Inflammatory macrophage treated with lipopolysaccharide for 1 hour (primary cell): ENCODE data around the gene OGA.

ENCODE experiments used
- DNase-seq, 2 donors: peaks; one replicate each; pipeline ENCODE4 v3.0.0-alpha.2; 2020 to 2022

The OGA gene

DNA sequence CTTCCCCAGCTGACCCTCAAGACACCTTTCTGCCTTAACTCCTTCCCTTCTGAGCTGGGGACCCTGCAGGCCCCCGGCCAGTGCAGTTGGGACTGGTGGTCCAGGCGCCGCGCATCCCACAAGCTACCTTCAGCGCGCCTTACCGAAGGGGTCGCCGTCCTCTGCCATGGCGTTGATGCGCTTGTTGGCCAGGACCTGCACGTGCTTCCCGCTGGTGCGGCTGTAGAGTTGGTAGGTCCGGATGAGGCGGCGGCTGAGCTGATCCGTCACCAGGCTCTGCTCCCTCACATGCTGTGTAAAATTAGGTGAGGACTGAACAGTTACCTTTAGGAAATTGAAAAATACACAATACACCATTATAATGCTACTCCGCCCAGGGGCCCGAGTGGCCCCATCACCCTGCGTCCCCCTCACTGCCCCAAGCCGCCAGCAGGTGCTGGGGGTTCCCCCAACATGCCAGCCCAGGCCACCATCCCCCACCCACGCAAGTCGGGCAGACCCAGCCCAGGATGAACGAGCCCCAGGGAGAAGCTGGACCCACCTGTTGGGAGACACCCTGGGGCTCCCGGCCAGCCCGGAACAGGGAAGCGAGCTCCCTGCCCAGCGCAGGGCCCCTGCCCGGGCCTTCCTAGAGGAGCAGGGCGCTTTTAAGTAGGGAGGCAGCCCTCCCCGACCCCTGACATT is 43.5 kb downstream of the OGA start:
- no peak for DNase-seq

DNA sequence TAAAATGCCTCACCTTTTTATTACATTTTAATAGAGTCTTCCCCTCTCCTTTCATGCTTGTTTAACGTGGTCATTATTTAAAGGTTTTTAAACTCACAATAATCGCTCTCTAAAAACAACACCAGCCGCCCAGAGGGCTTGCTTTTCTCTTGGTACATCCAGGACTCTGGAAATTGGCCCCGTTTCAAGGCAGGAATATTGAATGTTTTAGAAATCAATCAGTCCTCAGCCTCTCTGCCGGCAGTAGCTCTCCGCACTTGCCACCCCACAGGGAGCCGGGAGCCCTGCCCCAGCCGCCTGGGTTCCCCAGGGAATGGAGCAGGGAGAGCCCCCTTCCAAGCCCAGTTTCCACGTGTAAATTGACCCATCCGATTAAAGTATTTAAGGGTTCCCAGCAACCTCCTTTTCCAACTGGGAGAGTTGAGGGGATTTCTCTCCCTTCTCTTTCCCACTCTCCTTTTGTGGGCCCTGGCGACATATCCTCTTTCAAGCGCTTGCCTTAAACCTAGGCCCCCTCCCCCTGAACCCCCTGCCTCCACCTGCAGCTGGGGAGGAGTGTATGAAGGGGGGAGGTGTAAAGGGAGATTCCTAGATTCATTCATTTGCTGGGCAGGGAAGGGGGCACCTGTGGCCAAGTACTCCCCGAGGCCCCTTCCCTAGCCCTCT is 44.2 kb downstream of the OGA start:
- DNase-seq: no peak

DNA sequence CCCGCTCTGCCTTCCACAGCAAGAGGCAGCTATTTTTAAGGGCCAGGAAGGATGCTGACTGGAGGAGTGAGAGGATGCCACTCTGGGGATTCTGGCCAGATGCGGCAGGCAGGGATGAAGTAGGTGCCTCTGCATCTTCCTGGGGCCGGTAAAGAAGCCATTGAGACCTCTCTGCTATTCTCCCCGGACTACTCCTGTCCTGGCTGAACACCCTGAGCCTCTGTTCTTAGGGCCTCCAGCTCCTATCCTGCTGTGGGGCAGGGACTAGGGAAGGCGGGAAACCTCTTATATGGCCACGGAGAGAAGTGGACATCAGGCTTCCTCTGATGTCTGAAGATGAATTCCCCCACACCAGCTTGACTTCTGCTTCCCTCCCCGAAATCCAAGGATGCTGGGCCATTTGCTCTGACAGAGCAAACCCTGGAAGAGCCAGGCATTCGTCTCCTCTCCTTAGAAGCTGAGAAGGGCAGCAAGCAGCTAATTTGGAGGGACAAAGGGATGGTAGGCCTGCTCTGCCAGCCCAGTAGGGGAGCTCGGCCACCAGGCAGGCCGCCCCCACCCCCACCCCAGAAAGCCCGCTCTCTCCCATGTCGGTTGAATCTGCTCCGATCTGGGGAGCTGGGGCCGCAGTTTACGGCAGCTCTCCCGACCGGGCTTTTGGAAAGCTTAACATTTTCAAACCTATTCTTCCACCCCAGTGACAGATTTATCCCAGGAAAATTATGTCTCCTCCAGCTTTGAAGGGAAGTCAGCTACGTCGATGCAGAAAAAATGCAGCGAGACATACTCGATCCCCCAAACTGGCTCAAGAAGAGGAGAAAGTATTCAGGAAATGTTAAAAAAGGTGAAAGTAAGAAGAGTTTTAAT is 45.1 kb downstream of the OGA start:
- DNase-seq: no peak

DNA sequence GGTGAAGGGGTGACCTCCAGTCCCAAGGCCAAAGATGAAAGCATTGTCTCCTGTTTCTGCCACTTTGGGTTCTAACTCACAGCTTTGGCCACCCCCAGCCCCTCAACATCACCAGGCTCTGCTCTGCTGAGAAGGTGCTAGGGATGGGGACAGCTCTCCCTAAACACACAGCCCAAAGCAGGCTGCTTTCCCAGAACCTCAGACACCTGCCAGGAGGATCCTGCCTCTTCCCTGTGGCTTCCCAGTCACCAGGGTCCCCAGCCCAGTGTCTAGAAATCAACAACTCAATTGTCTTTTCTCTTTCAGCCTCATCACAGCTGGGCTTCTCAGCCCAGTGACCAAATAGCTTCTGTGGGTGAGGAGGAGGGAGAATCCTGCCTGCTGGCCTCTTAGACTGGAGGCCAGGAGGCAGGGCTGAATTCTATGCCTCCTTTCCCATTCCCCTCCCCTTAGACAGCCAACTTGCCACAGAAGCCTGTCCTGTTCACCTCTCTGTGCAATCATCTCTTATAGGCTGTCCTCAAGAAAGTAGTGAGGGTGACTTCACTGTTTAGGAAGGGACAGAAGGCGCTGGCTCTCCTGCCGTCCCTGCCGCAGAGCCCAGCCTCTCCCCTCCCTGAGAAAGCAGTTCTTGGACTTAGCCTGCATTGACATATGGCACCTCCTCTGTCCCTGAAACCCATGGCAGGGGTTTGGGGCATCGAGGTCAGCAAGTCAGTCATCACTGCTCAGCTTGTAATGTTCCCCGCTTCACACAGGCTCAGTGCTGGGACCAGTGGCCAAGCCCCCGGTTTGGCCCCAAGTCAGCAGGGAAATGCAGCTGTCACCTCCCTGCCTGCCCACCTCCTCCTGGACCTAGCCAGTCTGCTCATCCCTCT is 46.0 kb downstream of the OGA start:
- DNase-seq: no peak

DNA sequence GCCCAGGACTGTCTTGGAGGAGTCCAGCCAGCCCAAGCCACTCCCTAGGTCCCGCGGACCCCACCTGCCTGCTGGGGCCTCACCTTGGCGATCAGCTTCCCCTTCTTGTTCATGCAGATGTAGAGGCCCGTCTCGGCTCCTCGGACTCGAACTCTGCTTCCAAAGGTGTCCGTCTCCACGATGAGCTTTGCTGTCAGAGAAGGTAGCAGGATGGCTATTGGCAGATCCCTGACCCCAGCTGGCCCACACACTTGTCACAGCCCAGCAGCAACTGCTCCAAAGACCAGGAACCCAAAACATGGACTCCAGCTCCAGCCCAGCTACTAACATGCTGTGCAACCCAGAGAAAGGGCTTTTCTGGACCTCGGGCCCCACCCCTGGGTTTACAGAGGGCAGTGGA is 46.9 kb downstream of the OGA start:
- no peak for DNase-seq

DNA sequence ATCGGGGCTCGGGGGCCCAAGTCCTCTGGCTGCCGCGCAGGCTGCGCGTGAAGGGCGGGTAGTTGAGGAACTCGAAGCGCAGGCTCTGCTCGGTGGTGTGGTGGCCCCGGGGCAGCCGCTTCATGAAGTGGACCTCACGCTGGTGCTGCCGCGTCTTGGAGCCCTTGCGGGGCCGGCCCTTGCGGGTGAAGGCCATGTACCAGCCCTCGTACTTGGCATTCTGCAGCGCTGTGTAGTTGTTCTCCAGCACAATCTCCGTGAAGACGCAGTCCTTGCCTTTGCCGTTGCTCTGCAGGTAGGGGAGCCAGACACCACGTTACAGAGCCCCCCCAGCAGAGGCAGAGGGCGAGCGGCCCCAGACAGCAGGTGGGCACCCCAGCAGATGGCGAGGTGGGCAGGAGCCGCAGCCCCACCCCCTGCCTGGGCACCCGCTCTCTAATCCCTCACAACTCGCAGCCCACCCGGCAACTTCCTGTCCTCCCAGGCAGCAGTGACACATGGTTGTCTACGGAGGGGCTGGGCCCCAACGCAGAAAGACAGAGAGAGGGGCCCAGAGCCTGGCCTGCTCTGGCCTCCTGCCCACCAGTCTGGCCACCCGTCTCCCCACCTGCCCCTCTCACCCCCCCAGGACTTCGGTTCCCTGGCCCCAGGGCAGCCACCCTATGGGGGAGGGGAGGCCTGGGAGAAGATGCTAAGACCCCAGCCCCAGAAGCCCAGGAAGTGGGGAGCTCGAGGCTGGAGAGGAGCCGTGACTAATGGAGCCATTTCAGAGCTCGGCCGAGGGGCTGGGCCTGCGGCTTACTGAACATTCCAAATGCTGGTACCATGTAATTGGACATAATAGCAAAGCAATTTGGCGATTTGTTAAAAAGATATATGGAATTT is 47.7 kb downstream of the OGA start:
- DNase-seq: no peak

DNA sequence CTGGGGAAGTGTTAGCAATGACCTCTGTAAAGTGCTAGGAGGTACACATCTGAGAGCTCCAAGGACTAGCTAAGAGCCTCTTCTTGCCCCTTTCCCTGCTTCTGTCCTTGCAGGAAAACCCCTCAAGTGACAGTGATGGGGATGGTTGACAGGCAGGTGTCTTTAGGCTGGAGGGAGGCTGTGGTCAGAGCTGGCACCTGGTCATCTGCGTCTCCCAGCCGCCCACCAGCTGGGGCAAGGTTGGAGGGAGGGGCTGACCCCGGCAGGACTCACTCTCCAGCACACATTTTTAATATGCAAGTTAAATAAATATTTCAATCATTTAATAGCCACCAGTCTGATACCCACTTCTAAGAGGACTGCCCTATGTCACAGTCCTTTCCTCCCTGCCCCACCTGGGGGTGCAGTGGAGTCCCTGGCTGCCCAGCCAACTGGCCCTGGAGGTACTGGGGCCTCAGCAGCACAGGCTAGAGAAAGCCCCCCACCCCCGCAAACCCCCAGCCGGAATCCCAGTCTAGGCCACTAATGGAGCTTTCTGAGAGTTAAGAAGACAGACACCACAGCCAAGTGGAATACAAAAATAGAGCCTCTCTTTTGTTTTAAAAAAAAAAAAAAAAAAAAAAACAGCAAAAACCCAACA is 48.6 kb downstream of the OGA start:
- no peak for DNase-seq

DNA sequence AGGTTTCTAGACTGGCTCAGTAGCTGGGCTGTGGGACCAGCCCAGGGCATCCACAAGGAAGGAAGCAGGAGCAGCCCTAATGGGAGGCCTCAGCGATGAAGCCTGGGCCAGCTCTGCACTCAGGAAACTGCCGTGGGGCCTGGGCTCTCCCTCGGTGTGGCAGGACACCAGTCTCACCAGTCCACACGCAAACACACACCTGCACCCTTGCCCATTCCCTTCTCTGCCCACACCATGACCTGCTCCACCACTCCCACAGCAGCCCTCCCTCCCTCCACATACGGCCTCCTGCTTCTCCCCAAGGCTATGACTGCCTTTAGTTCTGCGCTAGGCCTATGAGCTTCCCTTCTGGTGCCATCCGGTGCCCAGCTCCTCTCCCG is 49.5 kb downstream of the OGA start:
- no peak for DNase-seq

DNA sequence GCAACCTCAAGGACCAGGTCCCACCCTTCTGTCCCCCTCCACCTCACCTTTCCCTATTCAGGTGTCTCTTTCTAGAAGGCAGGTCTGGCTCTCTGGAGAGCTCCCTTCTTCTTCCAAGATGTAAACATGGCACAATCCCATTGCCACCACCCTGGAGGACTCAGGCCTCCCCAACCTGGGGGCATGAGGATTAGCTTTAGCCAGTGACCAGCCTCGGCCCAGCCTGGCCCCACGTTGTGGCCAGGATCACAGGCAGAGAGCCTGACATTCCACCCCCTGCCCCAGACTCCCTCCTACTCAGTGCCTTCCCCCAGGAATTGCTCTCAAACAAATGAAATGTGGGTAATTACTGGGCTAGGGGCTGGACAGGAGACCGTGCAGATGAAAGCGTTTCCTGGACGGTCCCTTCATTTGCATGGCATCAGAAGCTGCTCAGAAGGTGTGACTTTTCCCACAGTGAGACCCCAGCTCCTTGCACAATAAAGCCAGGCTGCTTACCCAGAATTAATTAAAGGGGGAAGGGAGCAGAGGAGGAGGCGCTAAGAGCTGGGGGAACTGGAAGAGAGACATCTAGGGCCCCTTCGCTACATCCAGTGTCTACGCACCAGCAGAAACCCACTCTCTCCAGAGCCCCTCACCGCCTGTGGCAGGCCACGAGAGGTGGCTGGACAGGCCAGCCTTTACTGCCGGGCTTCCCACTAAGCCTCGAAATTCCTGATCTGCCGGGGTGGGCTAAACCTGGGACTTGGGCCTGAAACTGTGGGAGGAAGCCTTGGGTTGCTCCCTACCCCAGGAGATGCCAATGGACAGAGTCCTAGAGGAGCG is 50.1 kb downstream of the OGA start:
- DNase-seq: no peak

DNA sequence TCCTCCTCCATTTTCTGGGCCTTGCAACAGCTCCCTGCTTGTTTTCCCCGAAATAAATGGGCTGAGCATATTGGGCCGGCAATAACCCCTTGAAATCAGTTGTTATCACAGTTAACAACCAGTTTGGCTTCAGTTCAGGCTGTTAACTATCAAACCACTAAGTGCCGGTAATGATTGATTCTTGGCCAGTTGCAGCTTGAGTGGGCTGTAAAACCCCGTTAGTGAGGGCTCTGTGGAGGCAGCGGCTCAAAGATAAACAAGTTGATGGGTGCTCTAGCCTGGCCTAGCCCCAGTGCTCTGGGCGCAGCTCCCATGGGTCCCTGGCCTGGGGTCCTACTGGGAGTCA is 50.7 kb downstream of the OGA start:
- no peak for DNase-seq

DNA sequence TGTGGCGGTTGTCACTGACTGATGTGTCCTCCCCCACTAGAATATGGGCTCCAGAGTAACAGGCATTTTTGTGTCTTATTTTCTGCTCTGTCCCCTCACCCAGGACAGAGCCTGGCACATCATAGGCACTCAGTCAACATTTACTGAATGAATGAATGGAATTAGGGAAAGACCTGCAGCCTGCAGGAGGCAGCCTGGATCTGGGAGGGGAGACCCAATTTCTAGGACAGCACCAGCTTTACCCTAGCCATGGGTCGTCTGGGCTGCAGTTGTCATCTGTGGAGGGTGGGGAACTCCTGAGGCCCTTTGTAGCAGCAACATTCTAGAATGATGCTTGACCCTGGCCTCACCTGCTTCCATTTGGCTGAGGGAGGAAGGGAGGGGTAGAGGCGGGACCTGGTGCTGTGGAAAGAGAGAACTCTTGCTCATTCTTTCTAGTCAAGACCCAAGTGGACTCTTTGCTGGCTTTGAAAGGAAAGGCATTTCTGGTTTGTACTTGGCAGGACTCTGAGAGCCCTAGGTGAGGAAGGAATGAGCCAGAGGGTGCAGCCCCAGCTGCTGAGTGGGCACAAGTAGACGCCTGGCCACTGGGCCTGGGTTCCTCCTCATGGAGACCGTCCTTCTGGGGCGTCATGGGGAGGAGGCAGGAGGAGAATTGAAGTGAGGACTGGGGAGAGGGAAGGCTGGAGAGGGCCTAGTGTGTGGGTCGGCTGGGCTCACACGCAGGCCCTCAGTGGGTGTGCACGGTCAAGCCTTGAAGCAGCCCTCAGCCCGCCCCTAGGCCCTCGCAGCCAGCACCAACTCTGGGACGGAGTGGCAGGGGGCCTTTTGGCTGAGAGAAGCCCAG is 51.3 kb downstream of the OGA start:
- DNase-seq: no peak

DNA sequence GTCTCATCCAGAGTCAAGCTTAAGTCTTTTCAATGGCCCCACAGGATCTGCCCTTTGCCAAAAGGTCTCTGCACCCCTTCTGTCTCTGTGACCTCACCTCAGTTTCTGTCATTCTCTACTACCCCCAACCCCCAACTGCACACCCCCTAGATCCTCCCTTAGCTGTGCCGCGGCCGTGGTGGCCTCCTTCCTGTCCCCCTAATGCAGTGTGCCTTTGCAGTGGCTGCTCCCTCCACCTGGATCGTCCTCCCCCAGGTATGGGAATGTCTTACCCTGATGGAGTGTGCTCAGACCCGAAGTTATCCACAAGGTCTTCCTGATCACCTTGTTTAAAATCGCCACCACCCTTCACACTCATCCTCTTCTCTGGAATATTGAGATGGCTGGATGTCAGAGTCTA is 51.9 kb downstream of the OGA start:
- DNase-seq: no peak

DNA sequence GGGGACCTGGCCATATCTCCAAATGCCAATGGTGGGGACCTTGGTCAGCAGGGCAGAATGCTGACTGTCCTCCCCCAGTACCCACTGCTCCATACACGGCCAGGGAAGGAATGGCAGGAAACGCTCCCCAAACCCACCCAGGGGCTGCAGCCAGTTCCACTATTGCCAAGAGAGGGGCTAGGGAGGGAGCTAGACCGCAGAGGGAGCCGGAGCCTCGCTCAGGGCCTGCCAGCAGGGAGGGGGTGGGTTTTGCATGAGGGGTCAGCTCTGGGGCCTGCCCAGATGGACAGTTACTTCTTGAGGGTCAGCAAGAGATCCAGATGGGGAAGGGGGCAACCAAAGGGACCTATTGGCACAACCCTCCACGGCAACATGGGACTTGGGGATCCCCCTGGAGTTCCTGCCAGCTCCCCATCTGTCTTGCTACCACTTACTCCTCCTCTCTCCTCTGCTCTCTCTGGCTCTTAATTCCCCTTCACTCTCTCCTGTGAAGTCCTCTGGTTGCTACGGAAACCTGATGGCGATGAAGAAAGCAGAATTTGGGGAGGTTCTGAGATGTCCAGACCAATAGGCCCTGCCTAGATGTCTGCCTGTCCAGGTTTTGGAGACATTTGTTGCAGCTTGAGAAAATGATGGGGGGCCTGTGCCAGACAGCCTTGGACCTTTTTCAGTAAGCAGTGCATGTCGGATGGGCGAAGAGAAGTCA is 55.0 kb downstream of the OGA start:
- no peak for DNase-seq

DNA sequence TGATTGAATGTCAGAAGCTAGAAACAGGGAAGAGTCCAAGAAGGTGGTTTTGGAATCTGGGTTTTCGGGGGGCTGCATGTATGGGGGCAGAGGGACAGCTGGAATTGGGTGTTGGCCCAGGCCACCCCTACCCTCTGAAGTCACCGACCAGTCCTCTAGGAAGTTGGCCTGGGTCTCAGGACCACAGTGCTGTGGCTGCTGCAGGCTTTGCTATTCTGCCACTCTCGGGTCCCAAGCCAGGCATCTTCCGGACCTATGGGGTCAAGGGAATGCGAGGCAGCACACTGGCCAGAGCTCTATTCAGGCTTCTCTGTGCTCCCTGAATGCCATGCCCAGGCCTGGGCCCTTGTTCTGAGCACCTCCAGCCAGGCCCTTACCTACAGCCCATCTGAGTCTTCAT is 55.5 kb downstream of the OGA start:
- no peak for DNase-seq

DNA sequence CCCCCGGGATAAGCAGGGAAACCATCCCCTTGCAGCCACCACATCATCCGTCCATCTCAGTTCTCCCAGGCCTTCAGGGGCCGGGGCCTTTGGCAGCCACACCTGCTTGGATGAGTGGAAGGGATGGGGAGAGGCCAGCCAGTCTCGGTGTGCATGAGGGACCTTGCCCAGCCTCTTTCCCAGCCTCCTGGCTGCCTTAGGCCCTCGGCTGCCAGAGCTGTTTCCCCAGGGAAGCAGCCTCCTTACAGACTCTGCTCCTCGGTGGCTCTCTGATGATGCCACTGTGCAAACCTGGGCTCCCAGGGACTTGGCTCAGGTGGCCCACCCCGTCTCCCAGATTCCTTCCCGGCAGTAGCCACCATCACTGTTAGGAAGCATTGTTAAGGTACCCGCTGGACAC is 57.0 kb downstream of the OGA start:
- no peak for DNase-seq

DNA sequence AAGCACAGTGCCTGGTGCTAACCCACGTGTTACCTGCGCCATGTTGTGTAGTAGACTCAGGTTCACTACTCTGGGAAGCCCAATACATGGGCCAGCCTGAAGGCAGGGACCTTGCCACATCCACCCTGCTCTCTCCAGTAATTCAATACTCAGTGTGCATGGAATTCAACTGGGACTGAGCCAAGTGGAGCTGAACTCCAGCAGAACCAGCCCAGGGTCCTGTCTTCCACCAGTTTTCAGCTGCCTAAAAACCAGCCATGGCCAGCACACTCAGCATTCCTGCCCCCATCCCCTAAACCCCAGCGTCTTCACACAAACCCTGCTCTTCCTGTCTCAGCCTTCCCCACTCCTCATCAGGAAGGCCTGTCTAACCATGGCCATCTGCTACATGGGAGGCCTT is 57.7 kb downstream of the OGA start:
- no peak for DNase-seq

DNA sequence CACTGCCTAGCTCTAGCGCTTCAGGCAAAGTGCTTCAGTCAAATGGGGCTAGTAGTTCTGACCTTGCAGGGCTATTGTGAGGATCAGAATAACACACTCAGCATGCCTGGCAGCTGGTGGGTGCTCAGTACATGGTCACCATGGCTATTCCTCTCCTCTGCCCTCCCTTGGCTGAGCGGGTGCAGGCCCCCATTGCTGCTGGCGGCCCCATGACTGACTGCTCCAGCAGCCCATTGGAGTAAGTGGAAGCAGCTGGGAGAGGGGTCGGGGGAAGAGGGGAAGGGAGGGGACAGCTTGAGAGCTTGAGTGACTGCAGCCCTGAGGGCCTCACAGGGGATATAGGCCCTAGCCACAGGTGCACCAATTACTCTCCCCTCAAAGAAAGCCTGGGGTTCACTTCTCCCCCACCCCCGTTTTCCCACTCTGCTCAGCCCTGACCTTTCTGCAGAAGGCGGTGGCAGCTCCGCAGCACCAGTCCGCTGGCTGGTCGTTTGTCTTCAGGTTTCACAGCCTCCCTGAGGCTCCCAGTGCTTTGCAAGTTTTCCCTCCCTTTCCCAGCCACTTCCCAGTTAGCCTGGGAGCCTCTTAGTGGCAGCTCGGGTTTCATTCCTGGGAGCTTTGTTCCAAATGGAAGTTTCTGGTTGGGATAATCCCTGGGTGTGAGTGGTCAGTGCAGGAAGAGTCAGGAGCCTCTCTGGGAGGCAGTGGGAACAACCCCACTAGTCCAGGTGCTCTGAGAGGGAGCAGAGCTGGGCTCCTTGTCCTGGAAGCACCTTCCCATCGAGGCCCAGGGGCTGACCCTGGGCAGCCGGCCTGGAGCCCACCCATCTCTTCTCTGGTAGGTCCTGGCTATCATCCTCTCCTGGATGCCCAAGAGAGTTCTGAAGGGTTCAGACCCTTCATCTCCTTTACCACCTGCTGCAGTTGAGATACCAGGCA is 58.7 kb downstream of the OGA start:
- no peak for DNase-seq

DNA sequence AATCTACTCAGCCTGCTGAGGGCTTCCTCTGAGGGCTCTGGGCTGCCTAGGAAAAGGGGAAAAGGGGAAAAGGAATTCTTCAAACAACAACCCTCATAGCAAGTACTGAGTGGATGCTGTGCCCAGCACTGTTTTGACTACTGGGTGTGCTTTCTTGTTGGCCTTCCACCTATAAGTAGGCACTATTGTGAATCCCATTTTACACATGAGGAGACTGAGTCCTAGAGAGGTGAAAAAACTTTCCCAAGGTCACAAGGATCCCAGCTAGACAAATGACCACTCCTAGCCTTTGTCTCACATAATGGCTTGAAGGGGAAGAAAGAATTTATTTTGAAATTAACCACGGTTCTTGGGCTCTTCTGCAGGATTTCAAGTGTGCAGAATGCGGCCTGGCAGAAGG is 59.4 kb downstream of the OGA start:
- DNase-seq: no peak
